Ovary (tissue), 9 donors: ENCODE data around the gene EXTL1. TPM values are rescaled to one million over a fixed set of nuclear protein-coding genes. Genes with fewer than 3 reads are reported as not detected.
A peak's percentile ranks its signal among the peaks of the same experiment; 100 is the strongest.

Experiments
- DNase-seq, 5 donors: peaks; one replicate each; pipeline ENCODE4 v3.0.0-alpha.2; 2019 to 2020
- H3K27ac ChIP-seq, 2 donors: fragments of 200-600 bp; one replicate each; pipeline versions ENCODE4 v1.5.1 to v1.8.0; 2019 to 2022
- H3K27me3 ChIP-seq: fragments of 200-600 bp; one replicate; pipeline ENCODE4 v1.8.0; 2022
- H3K36me3 ChIP-seq: fragments of 200-600 bp; sonication (generic); one replicate; pipeline ENCODE4 v1.5.1; 2019
- H3K4me1 ChIP-seq: one replicate; pipeline ENCODE4 v1.8.1; 2013; ENCODE audit warnings: mild to moderate bottlenecking, moderate library complexity; ENCODE audit not compliant: insufficient read depth
- H3K4me3 ChIP-seq: fragments of 200-600 bp; sonication (generic); one replicate; pipeline ENCODE4 v1.5.1; 2017
- H3K9me3 ChIP-seq, 2 donors: fragments of 200-600 bp in 1 of 2; sonication (generic) in 1 of 2; one replicate each; pipeline versions ENCODE4 v1.5.1 to v1.8.1; 2013 to 2019; ENCODE audit warnings: mild to moderate bottlenecking in 1 of 2, moderate library complexity in 1 of 2
- EP300 ChIP-seq: sonication (generic); formaldehyde crosslinking; IDR thresholded peaks from one replicate; pipeline ENCODE4 v1.6.1; 2017; ENCODE audit warnings: antibody characterized with exemption
- POLR2A ChIP-seq: fragments of 450-650 bp; IDR thresholded peaks from one replicate; pipeline ENCODE4 v1.6.1; 2017; ENCODE audit warnings: antibody characterized with exemption, mild to moderate bottlenecking, moderate library complexity
- WGBS, 3 donors: extraction: QIAGEN DNeasy Blood & Tissue Kit in 1 of 3; methylation state at CpG; one replicate each; pipeline versions ENCODE4 v1.1.5 to v1.1.7; 2013 to 2017; 5-methylcytosine and 5-hydroxymethylcytosine counted together
- intact Hi-C, 4 donors: fragments of 100-400 bp; cut with DNase I; formaldehyde crosslinking; loops; one replicate each; pipeline versions ENCODE4 v1.11.0 to v1.15.1; 2022 to 2023
- polyA plus RNA-seq, 2 donors: library from polyadenylated mRNA; stranded (reverse); fragments of 200-250 nt in 1 of 2; fragments of 350-450 nt in 1 of 2; fragmentation: Illumina TruSeq in 1 of 2; extraction: RNeasy Lipid Tissue Mini Kit (QIAGEN cat#74804) in 1 of 2; gene quantifications; one replicate each; pipeline ENCODE4 v1.2.3, GENCODE V29; 2013 to 2014
- total RNA-seq, 7 donors: library from RNA; depleted of rRNA in 2 of 7; stranded (reverse); fragments of >200 nt in 2 of 7; fragmentation: NEBNext Ultra II Directional in 3 of 7; extraction: Animal tissue kit (Norgen Biotek cat#: 25700) in 3 of 7; gene quantifications; one replicate each; pipeline versions ENCODE4 v1.1.0 to v1.2.4, GENCODE V29; 2016 to 2023
- TF ChIP-seq, protein P1 (sequence below), 3 donors: fragments of 450-650 bp in 2 of 3; fragments of 200-600 bp in 1 of 3; IDR thresholded peaks; one replicate each; pipeline versions ENCODE4 v1.5.1 to v1.8.0; 2016 to 2022; ENCODE audit warnings: antibody characterized with exemption in 3 of 3, mild to moderate bottlenecking in 1 of 3
- donor health status: DM: no; HTN: no; CAD: no; lungs with moderate emphysema.
- donor health status: DM: no; HTN: no; CAD: no.
- donor health status: Bipolar disorder and iron deficiency.
- donor health status: DM: yes; HTN: yes; CAD: no.
- donor health status: DM: no; HTN: no; CAD: no.
- donor health status: DM: yes; HTN: yes; CAD: no.

Gene EXTL1
- total and polyA plus RNA-seq, 9 donors: 0.47 to 4.5 (median 2.8) TPM

DNA sequence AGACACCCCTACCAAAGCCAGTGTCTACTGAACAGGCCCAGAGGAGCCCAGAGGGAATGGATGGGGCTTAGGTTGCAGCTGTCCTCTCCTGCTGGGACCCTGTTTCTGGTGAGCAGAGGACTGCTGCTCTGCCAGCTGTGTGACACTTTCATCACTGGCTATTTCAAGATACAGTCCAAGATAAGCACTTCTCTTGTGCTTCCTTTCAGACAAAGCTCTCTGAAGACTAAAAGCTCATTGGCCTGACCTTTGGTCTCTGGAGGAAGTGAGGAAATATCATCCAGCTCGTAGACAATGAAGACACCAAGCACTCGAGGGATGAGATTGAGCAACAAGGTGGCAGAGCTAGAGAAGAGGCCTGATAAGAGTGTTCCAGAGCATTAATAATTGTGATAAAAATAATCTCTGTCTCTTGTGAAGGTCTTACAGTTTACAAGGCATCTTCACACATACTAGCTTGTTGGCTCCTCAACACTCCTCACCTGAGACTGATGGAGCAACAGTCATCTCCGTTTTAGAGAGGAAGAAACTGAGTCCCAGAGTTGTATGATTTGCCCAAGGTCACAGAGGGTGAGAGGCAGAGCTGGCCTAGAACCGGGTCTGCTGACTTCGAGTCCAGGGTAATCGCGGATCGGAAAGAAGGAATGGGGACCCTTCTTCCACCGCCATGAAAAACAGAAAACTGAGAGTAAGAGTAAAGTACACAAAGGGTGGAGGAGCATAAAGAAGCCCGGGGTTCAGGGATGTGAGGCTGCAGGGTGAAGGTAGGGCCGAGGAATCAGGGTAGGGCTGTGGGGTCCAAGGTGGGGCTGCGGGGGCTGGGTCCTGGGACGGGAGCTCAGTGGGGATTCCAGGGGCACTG, 24.4 kb upstream of the EXTL1 start:
- Histone ChIP-seq H3K27me3 (no peaks in the 10 kb centered on the region), H3K27ac (peak overlapping the region; percentile 21 to 45), H3K9me3 (no peaks in the 10 kb centered on the region), H3K4me1 (peaks cover 6% of the 10 kb centered on the region), H3K4me3 (peak overlapping the region; percentile 69), H3K36me3 (no peaks in the 10 kb centered on the region)
- WGBS, 3 donors: 3 to 6% (median 4%) methylated on average over 13 of the region's 13 CpGs
- intact Hi-C loops: loop anchor here (5.0 to 10.0 kb wide), 6 partner anchors 90 to 382 kb away; partner anchors contain the start of genes MAN1C1 (in 1 of the 4), SELENON (in 1 of the 4) and STMN1 (in 1 of the 4)
- TF ChIP-seq EP300 (no peak), POLR2A (no peak)
- TF ChIP-seq, protein P1, sequence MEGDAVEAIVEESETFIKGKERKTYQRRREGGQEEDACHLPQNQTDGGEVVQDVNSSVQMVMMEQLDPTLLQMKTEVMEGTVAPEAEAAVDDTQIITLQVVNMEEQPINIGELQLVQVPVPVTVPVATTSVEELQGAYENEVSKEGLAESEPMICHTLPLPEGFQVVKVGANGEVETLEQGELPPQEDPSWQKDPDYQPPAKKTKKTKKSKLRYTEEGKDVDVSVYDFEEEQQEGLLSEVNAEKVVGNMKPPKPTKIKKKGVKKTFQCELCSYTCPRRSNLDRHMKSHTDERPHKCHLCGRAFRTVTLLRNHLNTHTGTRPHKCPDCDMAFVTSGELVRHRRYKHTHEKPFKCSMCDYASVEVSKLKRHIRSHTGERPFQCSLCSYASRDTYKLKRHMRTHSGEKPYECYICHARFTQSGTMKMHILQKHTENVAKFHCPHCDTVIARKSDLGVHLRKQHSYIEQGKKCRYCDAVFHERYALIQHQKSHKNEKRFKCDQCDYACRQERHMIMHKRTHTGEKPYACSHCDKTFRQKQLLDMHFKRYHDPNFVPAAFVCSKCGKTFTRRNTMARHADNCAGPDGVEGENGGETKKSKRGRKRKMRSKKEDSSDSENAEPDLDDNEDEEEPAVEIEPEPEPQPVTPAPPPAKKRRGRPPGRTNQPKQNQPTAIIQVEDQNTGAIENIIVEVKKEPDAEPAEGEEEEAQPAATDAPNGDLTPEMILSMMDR (IDR thresholded peaks at IDR 0.05): no peak
- DNase-seq: peak in 1 of 5 donors; percentile 34

GRCh38 chr1:25997828-25998761, 23.5 kb upstream of the EXTL1 start, which contains the start of gene PAFAH2:
TSS of gene PAFAH2 (minus strand) at chr1:25998063. CDS start at chr1:25990816, 7,247 bp downstream.
- peaks cover 6% of the 10 kb centered on the region for H3K4me1 ChIP-seq
- peak; percentile 96 to 98 (median 97) for DNase-seq
- H3K4me3 ChIP-seq: peak within 1 kb of the TSS; percentile 69
- H3K9me3 ChIP-seq: no peaks in the 10 kb centered on the region
- WGBS, 3 donors: 1% methylated on average over 47 of the region's 47 CpGs
- H3K36me3 ChIP-seq: no peaks in the 10 kb centered on the region
- peak within 1 kb of the TSS; percentile 21 to 45 for H3K27ac ChIP-seq
- H3K27me3 ChIP-seq: no peaks in the 10 kb centered on the region
- intact Hi-C loops: loop anchor here (5.0 to 10.0 kb wide), 6 partner anchors 91 to 383 kb away; partner anchors contain the start of genes MAN1C1 (in 1 of the 4), SELENON (in 1 of the 4) and STMN1 (in 1 of the 4)
- TF ChIP-seq POLR2A: peak; percentile 37
- TF ChIP-seq, protein P1 (IDR thresholded peaks at IDR 0.05): peak; percentile 99
- no peak for TF ChIP-seq EP300

GRCh38 chr1:25999041-25999800, 22.4 kb upstream of the EXTL1 start:
- Histone ChIP-seq H3K4me1 (peaks cover 6% of the 10 kb centered on the region), H3K36me3 (no peaks in the 10 kb centered on the region), H3K9me3 (no peaks in the 10 kb centered on the region), H3K27me3 (no peaks in the 10 kb centered on the region), H3K4me3 (no peak overlapping the region), H3K27ac (no peak overlapping the region)
- intact Hi-C loops: loop anchor here (5.0 to 10.0 kb wide), 6 partner anchors 92 to 384 kb away; partner anchors contain the start of genes MAN1C1 (in 1 of the 4), SELENON (in 1 of the 4) and STMN1 (in 1 of the 4)
- 62 to 69% (median 68%) methylated on average over 18 of the region's 18 CpGs for WGBS, 3 donors
- no peak for DNase-seq
- no peak for TF ChIP-seq EP300
- TF ChIP-seq, protein P1 (IDR thresholded peaks at IDR 0.05): no peak
- TF ChIP-seq POLR2A: no peak
